ENCODE measurements around the gene FSTL4. TPM values are rescaled to one million over a fixed set of nuclear protein-coding genes. Genes with fewer than 3 reads are reported as not detected.

FSTL4 gene
- total RNA-seq, 1 donor from 2014 or later: 11.3 TPM

DNA sequence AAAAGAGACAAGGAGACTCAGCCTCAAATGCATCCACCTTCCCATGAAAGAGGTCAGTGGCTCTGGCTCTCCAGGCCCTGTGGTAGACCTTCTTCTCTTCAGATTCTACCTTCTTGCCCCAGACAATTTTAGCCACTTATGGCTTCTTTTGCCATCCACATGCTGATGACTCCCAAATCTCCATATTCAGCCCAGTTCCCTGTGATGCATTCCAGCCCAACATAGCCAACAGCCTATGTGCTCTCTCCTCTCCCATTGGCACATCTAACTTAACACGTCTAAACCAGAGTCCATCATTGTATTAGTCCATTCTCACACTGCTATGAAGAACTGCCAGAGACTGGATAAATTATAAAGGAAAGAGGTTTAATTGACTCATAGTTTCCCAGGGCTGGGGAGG is 108.8 kb downstream of the FSTL4 start:
- DNase-seq (ENCODE audit: extremely low spot score, unreplicated experiment): no peak
- Mint-ChIP-seq H3K4me3 (no peak overlapping the region), H3K9me3 (no peaks in the 10 kb centered on the region), H3K27me3 (peaks cover 4% of the 10 kb centered on the region), H3K36me3 (no peaks in the 10 kb centered on the region), H3K27ac (no peak overlapping the region), H3K4me1 (ENCODE audit: unreplicated experiment) (peaks cover 17% of the 10 kb centered on the region)
- no peak for TF ChIP-seq CTCF (conservative IDR thresholded peaks at IDR 0.05)

- Mint-ChIP-seq H3K27ac (no peak overlapping the region), H3K27me3 (peaks cover 5% of the 10 kb centered on the region), H3K4me1 (ENCODE audit: unreplicated experiment) (peaks cover 7% of the 10 kb centered on the region), H3K4me3 (no peak overlapping the region), H3K36me3 (no peaks in the 10 kb centered on the region), H3K9me3 (no peaks in the 10 kb centered on the region)
- no peak for TF ChIP-seq CTCF (conservative IDR thresholded peaks at IDR 0.05)
- no peak for DNase-seq (ENCODE audit: extremely low spot score, unreplicated experiment)
Measured at GRCh38 chr5:133499895-133500294, 112.4 kb downstream of the FSTL4 start.

DNA sequence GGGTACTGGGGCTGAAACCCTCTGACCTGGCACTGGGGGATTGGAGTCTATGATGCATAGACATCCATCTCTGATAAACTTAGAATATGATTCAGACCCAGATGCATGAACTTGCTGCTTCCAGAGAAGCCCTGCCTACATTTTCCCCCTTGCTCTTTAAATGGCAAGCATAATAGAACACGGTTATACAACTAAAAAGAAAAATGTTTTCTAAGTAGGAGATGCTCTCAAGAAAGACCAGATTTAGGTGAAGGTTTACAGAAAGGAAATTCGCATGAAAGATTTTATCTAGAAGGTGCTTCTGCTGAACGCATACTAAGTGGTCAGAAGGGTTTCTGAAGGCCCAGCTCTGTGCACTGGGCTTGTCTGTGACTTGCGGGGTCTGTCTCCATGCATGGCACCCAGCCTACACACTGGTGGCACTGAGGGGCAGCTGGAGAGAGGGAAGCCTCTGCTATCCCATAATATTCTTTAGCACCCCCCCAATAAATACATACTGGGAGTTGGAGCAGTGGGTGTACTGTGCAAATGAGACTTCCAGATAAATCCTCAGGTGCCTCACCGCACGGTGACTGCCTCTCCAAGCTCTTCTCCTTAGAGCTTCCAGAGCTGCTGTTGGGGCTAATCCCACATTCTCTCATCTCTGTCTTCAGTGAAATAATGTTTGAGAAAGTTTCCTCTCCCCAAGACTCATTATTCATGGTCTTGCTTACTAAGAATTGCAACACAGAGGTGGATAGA is 114.6 kb downstream of the FSTL4 start:
- Mint-ChIP-seq H3K36me3 (no peaks in the 10 kb centered on the region), H3K9me3 (no peaks in the 10 kb centered on the region), H3K4me3 (no peak overlapping the region), H3K4me1 (ENCODE audit: unreplicated experiment) (peaks cover 9% of the 10 kb centered on the region), H3K27ac (no peak overlapping the region), H3K27me3 (peaks cover 3% of the 10 kb centered on the region)
- DNase-seq (ENCODE audit: extremely low spot score, unreplicated experiment): peak; percentile 3
- no peak for TF ChIP-seq CTCF (conservative IDR thresholded peaks at IDR 0.05)

DNA sequence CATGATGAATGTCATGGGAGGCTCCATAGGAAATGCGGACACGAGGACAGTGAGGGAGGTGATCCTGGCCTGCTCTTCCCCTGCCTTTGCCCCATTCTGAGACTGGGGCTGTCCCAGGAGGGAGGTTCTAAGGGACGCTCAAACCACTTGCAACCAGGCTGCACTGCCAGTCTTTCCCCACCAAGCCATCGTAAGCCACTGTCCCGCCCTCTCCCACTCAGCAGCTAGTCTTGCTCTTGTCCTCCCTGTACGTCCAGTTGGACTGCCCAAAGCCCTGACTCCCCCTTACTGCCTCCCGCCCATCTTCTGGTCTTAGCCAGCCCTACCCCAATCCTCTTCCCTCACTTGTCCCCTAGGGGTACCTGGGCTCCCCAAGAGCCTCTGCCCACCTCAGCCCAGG is 115.7 kb downstream of the FSTL4 start:
- H3K27me3 Mint-ChIP-seq: peaks cover 3% of the 10 kb centered on the region
- peak; percentile 45 for DNase-seq (ENCODE audit: extremely low spot score, unreplicated experiment)
- H3K27ac Mint-ChIP-seq: no peak overlapping the region
- no peaks in the 10 kb centered on the region for H3K36me3 Mint-ChIP-seq
- no peak for TF ChIP-seq CTCF (conservative IDR thresholded peaks at IDR 0.05)
- H3K9me3 Mint-ChIP-seq: no peaks in the 10 kb centered on the region
- no peak overlapping the region for H3K4me3 Mint-ChIP-seq
- peaks cover 9% of the 10 kb centered on the region for H3K4me1 Mint-ChIP-seq (ENCODE audit: unreplicated experiment)

- H3K4me3 Mint-ChIP-seq: no peak overlapping the region
- no peaks in the 10 kb centered on the region for H3K9me3 Mint-ChIP-seq
- peaks cover 3% of the 10 kb centered on the region for H3K4me1 Mint-ChIP-seq (ENCODE audit: unreplicated experiment)
- H3K27ac Mint-ChIP-seq: peak overlapping the region; percentile 38
- DNase-seq (ENCODE audit: extremely low spot score, unreplicated experiment): no peak
- peaks cover 3% of the 10 kb centered on the region for H3K27me3 Mint-ChIP-seq
- TF ChIP-seq CTCF (conservative IDR thresholded peaks at IDR 0.05): no peak
- no peaks in the 10 kb centered on the region for H3K36me3 Mint-ChIP-seq
Measured at GRCh38 chr5:133494923-133495246, 117.5 kb downstream of the FSTL4 start.

Data from type B pancreatic cell (in vitro differentiated cells).